Nephron (organoid): ENCODE results near the gene CLEC16A.
A peak's percentile ranks its signal among the peaks of the same experiment; 100 is the strongest.

Experiments used
- H3K27ac Mint-ChIP-seq, 3 experiments: 2 replicates each; pipeline ENCODE4 v1.8.0; 2020; ENCODE audit warnings: mixed read lengths in 3 of 3, mild to moderate bottlenecking in 2 of 3, moderate library complexity in 1 of 3
- H3K27me3 Mint-ChIP-seq: 2 replicates; pipeline ENCODE4 v1.8.0; 2021; ENCODE audit warnings: low read depth, mild to moderate bottlenecking, moderate library complexity, mixed read lengths
- H3K36me3 Mint-ChIP-seq: 2 replicates; pipeline ENCODE4 v1.8.0; 2020; ENCODE audit warnings: low read depth, mixed read lengths
- H3K4me1 Mint-ChIP-seq: 2 replicates; pipeline ENCODE4 v1.8.0; 2020; ENCODE audit warnings: mixed read lengths
- H3K4me3 Mint-ChIP-seq, 3 experiments: 2 replicates each; pipeline ENCODE4 v1.8.0; 2020; ENCODE audit warnings: mild to moderate bottlenecking in 3 of 3, mixed read lengths in 3 of 3, moderate library complexity in 2 of 3
- H3K9me3 Mint-ChIP-seq: 2 replicates; pipeline ENCODE4 v1.8.0; 2020; ENCODE audit warnings: mixed read lengths
- TF ChIP-seq, protein P1 (sequence below), 3 experiments: fragments of 200-600 bp; sonication (generic); IDR thresholded peaks; one replicate each; pipeline ENCODE4 v1.5.0; 2021; ENCODE audit warnings: antibody characterized with exemption in 3 of 3; ENCODE audit not compliant: unreplicated experiment in 3 of 3

The CLEC16A gene

DNA sequence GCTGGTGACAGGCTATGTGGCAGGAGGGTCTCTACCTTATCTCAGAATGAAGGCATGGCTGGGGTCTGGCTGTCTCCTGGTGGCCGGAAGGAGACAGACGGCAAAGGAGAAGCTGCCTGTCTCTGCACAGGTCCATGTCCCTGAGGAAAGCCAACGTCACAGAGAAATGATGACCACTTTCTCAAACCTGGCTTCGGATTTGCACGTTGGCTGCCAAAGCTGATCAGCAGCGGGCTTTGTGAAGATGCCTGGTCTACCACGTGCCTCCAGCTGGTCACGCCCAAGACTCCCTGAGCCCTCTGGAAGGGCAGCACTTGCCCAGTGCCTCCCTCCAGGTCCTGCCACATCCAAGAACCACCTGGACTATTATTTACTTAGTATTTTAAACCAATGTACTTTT lies 10.5 kb upstream of the CLEC16A start:
- H3K4me1 Mint-ChIP-seq, result peaks cover 24% of the 10 kb centered on the region
- TF ChIP-seq, protein P1, sequence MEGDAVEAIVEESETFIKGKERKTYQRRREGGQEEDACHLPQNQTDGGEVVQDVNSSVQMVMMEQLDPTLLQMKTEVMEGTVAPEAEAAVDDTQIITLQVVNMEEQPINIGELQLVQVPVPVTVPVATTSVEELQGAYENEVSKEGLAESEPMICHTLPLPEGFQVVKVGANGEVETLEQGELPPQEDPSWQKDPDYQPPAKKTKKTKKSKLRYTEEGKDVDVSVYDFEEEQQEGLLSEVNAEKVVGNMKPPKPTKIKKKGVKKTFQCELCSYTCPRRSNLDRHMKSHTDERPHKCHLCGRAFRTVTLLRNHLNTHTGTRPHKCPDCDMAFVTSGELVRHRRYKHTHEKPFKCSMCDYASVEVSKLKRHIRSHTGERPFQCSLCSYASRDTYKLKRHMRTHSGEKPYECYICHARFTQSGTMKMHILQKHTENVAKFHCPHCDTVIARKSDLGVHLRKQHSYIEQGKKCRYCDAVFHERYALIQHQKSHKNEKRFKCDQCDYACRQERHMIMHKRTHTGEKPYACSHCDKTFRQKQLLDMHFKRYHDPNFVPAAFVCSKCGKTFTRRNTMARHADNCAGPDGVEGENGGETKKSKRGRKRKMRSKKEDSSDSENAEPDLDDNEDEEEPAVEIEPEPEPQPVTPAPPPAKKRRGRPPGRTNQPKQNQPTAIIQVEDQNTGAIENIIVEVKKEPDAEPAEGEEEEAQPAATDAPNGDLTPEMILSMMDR (IDR thresholded peaks at IDR 0.05; ENCODE audit: unreplicated experiment in 3 of 3), result no peak
- no peak overlapping the region for H3K4me3 Mint-ChIP-seq
- no peaks in the 10 kb centered on the region for H3K9me3 Mint-ChIP-seq
- H3K27me3 Mint-ChIP-seq, result no peaks in the 10 kb centered on the region
- no peak overlapping the region for H3K27ac Mint-ChIP-seq
- peaks cover 16% of the 10 kb centered on the region for H3K36me3 Mint-ChIP-seq

DNA sequence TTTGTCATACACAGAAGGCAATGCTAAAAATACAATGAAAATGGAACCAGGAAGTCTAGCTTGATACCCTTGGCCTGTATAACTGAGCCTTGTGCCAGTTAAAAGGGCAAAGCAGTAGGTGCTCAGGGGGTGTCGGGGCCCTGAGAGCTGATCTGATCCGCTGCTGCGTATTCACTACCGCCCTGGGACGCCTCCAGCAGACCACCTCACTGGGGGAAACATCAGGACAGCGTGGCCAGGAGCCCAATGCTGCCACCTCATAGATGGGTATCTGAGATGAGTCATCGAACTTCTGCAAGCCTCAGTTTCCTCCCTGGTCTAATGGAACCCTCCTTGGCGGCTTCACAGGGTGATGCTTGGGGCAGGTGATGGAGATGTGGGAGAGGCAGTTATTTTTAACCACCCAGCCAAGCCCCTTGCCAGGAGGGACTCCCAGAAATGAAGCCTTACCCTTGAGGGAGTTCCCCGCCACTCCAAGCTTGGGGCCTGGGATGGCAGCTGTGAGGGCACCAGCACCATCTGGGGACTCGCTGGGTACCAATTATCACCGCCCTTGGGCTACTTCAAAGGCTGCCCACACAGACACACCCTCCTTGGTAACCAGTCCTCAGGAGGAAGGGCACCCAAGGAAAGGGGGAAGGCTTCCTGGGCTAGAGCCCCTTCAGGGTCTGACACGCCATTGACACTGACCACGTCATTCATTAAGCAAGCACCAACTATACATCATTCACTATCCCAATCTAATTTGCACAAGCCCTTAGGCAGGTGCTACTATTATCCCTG lies 9.8 kb upstream of the CLEC16A start:
- peaks cover 30% of the 10 kb centered on the region for H3K4me1 Mint-ChIP-seq
- H3K9me3 Mint-ChIP-seq, result no peaks in the 10 kb centered on the region

GRCh38 chr16:10935226-10935915 lies 9.0 kb upstream of the CLEC16A start:
- Mint-ChIP-seq H3K27ac (no peak overlapping the region), H3K9me3 (no peaks in the 10 kb centered on the region), H3K4me3 (peak overlapping the region in 1 of 3 experiments; percentile 35), H3K36me3 (peaks cover 22% of the 10 kb centered on the region), H3K4me1 (peaks cover 39% of the 10 kb centered on the region), H3K27me3 (no peaks in the 10 kb centered on the region)
- TF ChIP-seq, protein P1 (IDR thresholded peaks at IDR 0.05; ENCODE audit: unreplicated experiment in 3 of 3), result no peak

More for the DNA sequence above, 9.8 kb upstream of the CLEC16A start:
- TF ChIP-seq, protein P1 (IDR thresholded peaks at IDR 0.05; ENCODE audit: unreplicated experiment in 3 of 3), result no peak
- H3K4me3 Mint-ChIP-seq, result no peak overlapping the region
- H3K27ac Mint-ChIP-seq, result no peak overlapping the region
- peaks cover 23% of the 10 kb centered on the region for H3K36me3 Mint-ChIP-seq
- H3K27me3 Mint-ChIP-seq, result no peaks in the 10 kb centered on the region

GRCh38 chr16:10936272-10936984 lies 7.9 kb upstream of the CLEC16A start:
- Mint-ChIP-seq H3K27ac (no peak overlapping the region), H3K4me3 (peak overlapping the region in 1 of 3 experiments; percentile 41), H3K27me3 (no peaks in the 10 kb centered on the region), H3K36me3 (peaks cover 18% of the 10 kb centered on the region), H3K4me1 (peaks cover 47% of the 10 kb centered on the region), H3K9me3 (no peaks in the 10 kb centered on the region)
- TF ChIP-seq, protein P1 (IDR thresholded peaks at IDR 0.05; ENCODE audit: unreplicated experiment in 3 of 3), result no peak

GRCh38 chr16:10937068-10937859 lies 7.1 kb upstream of the CLEC16A start:
- peak overlapping the region in 1 of 3 experiments; percentile 25 for H3K4me3 Mint-ChIP-seq
- TF ChIP-seq, protein P1 (IDR thresholded peaks at IDR 0.05; ENCODE audit: unreplicated experiment in 3 of 3), result no peak
- peaks cover 16% of the 10 kb centered on the region for H3K36me3 Mint-ChIP-seq
- no peak overlapping the region for H3K27ac Mint-ChIP-seq
- no peaks in the 10 kb centered on the region for H3K9me3 Mint-ChIP-seq
- H3K4me1 Mint-ChIP-seq, result peaks cover 47% of the 10 kb centered on the region
- H3K27me3 Mint-ChIP-seq, result no peaks in the 10 kb centered on the region
